ENCODE measurements around the gene C9orf57.
"Not testable (repeated sequence)": the region's sequence is repeated elsewhere in the genome, so short reads cannot be mapped to it uniquely, and the experiment has no call there.

C9orf57 gene

GRCh38 chr9:72060513-72060912 lies at the start of gene C9orf57:
TSS of gene C9orf57 (minus strand) at chr9:72060613. CDS start at chr9:72059331, 1,282 bp downstream.
- DNase-seq, result no peak

GRCh38 chr9:72102520-72102919 lies 42.1 kb upstream of the C9orf57 start:
- no peak for DNase-seq

GRCh38 chr9:72095520-72095919 lies 35.1 kb upstream of the C9orf57 start:
- DNase-seq, result not testable (repeated sequence)

- DNase-seq, result no peak
These were observed 32.4 kb upstream of the C9orf57 start for GRCh38 chr9:72092820-72093219.

GRCh38 chr9:72089451-72090130 lies 29.2 kb upstream of the C9orf57 start:
- DNase-seq, result no peak

GRCh38 chr9:72082536-72082935 lies 22.1 kb upstream of the C9orf57 start:
- no peak for DNase-seq

GRCh38 chr9:72074666-72075065 lies 14.3 kb upstream of the C9orf57 start:
- DNase-seq, result not testable (repeated sequence)

GRCh38 chr9:72065076-72065475 lies 4.7 kb upstream of the C9orf57 start:
- no peak for DNase-seq

- no peak for DNase-seq
These were observed 8.3 kb downstream of the C9orf57 start for GRCh38 chr9:72052122-72052521.

GRCh38 chr9:72048850-72049249 lies 11.6 kb downstream of the C9orf57 start:
- no peak for DNase-seq

GRCh38 chr9:72046630-72047456 lies 13.6 kb downstream of the C9orf57 start:
- no peak for DNase-seq

- DNase-seq, result no peak
These were observed 16.3 kb downstream of the C9orf57 start for GRCh38 chr9:72044095-72044494.

GRCh38 chr9:72043576-72043975 lies 16.8 kb downstream of the C9orf57 start:
- no peak for DNase-seq

- DNase-seq, result no peak
These were observed 17.5 kb downstream of the C9orf57 start for GRCh38 chr9:72042928-72043327.

GRCh38 chr9:72041775-72042194 lies 18.6 kb downstream of the C9orf57 start:
- no peak for DNase-seq

- DNase-seq, result no peak
These were observed 19.0 kb downstream of the C9orf57 start for GRCh38 chr9:72041369-72041768.

GRCh38 chr9:72039532-72039931 lies 20.9 kb downstream of the C9orf57 start:
- DNase-seq, result no peak

- no peak for DNase-seq
These were observed 21.5 kb downstream of the C9orf57 start for GRCh38 chr9:72038890-72039410.

- DNase-seq, result no peak
These were observed 22.0 kb downstream of the C9orf57 start for GRCh38 chr9:72038408-72038807.

GRCh38 chr9:72037571-72037970 lies 22.8 kb downstream of the C9orf57 start:
- DNase-seq, result no peak

- DNase-seq, result no peak
These were observed 29.6 kb downstream of the C9orf57 start for GRCh38 chr9:72030767-72031166.

GRCh38 chr9:72029986-72030385 lies 30.4 kb downstream of the C9orf57 start:
- no peak for DNase-seq

GRCh38 chr9:72025906-72026305 lies 34.5 kb downstream of the C9orf57 start:
- no peak for DNase-seq

GRCh38 chr9:72023596-72023995 lies 36.8 kb downstream of the C9orf57 start:
- DNase-seq, result no peak
